HG02678 (cell line): ENCODE data around the gene PLA2G4C.

Experiments
- ATAC-seq: cut with Tn5 transposase; IDR thresholded peaks from one replicate; pipeline ENCODE4 v1.9.1; 2021; ENCODE audit warnings: mild to moderate bottlenecking, moderate library complexity; ENCODE audit not compliant: unreplicated experiment

Gene PLA2G4C

GRCh38 chr19:48061401-48062344 is 48.9 kb downstream of the PLA2G4C start:
- no peak for ATAC-seq

GRCh38 chr19:48060381-48060780 is 50.2 kb downstream of the PLA2G4C start:
- ATAC-seq, result no peak

- ATAC-seq, result no peak
Observed at GRCh38 chr19:48059331-48059730, 51.3 kb downstream of the PLA2G4C start.

- no peak for ATAC-seq
Observed at GRCh38 chr19:48053856-48054255, 56.8 kb downstream of the PLA2G4C start.

GRCh38 chr19:48053076-48053475 is 57.5 kb downstream of the PLA2G4C start:
- no peak for ATAC-seq

- ATAC-seq, result no peak
Observed at GRCh38 chr19:48051335-48052033, 59.1 kb downstream of the PLA2G4C start.

GRCh38 chr19:48044561-48044960 is 66.1 kb downstream of the PLA2G4C start:
- ATAC-seq, result no peak

- no peak for ATAC-seq
Observed at GRCh38 chr19:48043675-48044258, 66.8 kb downstream of the PLA2G4C start, which contains the start of gene CABP5. TSS of gene CABP5 (minus strand) at chr19:48044079. CDS start at chr19:48043922, 157 bp downstream.

- ATAC-seq, result no peak
Observed at GRCh38 chr19:48041877-48042580, 68.6 kb downstream of the PLA2G4C start.

- ATAC-seq, result no peak
Observed at GRCh38 chr19:48036765-48037164, 73.9 kb downstream of the PLA2G4C start.

- no peak for ATAC-seq
Observed at GRCh38 chr19:48033604-48034003, 77.0 kb downstream of the PLA2G4C start.

GRCh38 chr19:48030073-48030472 is 80.5 kb downstream of the PLA2G4C start:
- ATAC-seq, result no peak

GRCh38 chr19:48029431-48029830 is 81.2 kb downstream of the PLA2G4C start:
- no peak for ATAC-seq

- ATAC-seq, result no peak
Observed at GRCh38 chr19:48025480-48025879, 85.1 kb downstream of the PLA2G4C start.

- no peak for ATAC-seq
Observed at GRCh38 chr19:48023518-48023917, 87.1 kb downstream of the PLA2G4C start.

GRCh38 chr19:48023011-48023410 is 87.6 kb downstream of the PLA2G4C start:
- ATAC-seq, result no peak

GRCh38 chr19:48020686-48021085 is 89.9 kb downstream of the PLA2G4C start:
- ATAC-seq, result no peak

GRCh38 chr19:48010932-48011758 is 99.5 kb downstream of the PLA2G4C start:
- no peak for ATAC-seq

GRCh38 chr19:48006762-48007161 is 103.9 kb downstream of the PLA2G4C start:
- no peak for ATAC-seq

GRCh38 chr19:48004236-48004635 is 106.4 kb downstream of the PLA2G4C start:
- no peak for ATAC-seq
